Activated CD8-positive, alpha-beta T cell treated with anti-CD3 and anti-CD28 coated beads for 36 hours (primary cell): ENCODE data around the gene DGKB. TPM values are rescaled to one million over a fixed set of nuclear protein-coding genes. Genes with fewer than 3 reads are reported as not detected.

Source experiments
- ATAC-seq: fragments of 200-7000 bp; cut with Tn5 transposase; one replicate; pipeline ENCODE4 v1.10.0; 2021; ENCODE audit warnings: mild to moderate bottlenecking, moderate library complexity
- CTCF ChIA-PET: fragments of 350-600 bp; sonication (Branson Sonifier 250); formaldehyde crosslinking; loops from one replicate; lab custom pipeline; 2021; ENCODE audit warnings: antibody characterized with exemption; lab: Charles Lee
- POLR2A ChIA-PET: fragments of 350-600 bp; sonication (Branson Sonifier 250); formaldehyde crosslinking; loops from one replicate; lab custom pipeline; 2021; ENCODE audit warnings: antibody characterized with exemption; lab: Charles Lee
- DNase-seq: peaks from one replicate; pipeline ENCODE4 v3.0.0-alpha.2; 2020
- H3K27ac Mint-ChIP-seq: one replicate; pipeline ENCODE4 v1.8.0; 2021; ENCODE audit warnings: mild to moderate bottlenecking, mixed read lengths
- H3K27me3 Mint-ChIP-seq: one replicate; pipeline ENCODE4 v1.8.0; 2021; ENCODE audit warnings: mixed read lengths
- H3K36me3 Mint-ChIP-seq: one replicate; pipeline ENCODE4 v1.8.0; 2021; ENCODE audit warnings: low read depth, mixed read lengths
- H3K4me1 Mint-ChIP-seq: one replicate; pipeline ENCODE4 v1.8.0; 2021; ENCODE audit warnings: low read depth, mixed read lengths
- H3K4me3 Mint-ChIP-seq: one replicate; pipeline ENCODE4 v1.8.0; 2021; ENCODE audit warnings: mild to moderate bottlenecking, moderate library complexity, mixed read lengths
- H3K9me3 Mint-ChIP-seq: one replicate; pipeline ENCODE4 v1.8.0; 2021; ENCODE audit warnings: mixed read lengths
- CTCF ChIP-seq: fragments of 200-600 bp; IDR thresholded peaks from one replicate; pipeline ENCODE4 v1.8.0; 2022; ENCODE audit warnings: antibody characterized with exemption, mild to moderate bottlenecking
- intact Hi-C: fragments of 100-400 bp; cut with micrococcal nuclease; formaldehyde crosslinking; loops from one replicate; pipeline ENCODE4 v1.10.0; 2022
- total RNA-seq, 2 experiments: library from RNA; stranded (reverse); gene quantifications; one replicate each; pipeline ENCODE4 v1.2.3, GENCODE V29; 2021

DGKB gene
- total RNA-seq, 2 experiments from 2014 or later: not detected

- no peaks in the 10 kb centered on the region for H3K9me3 Mint-ChIP-seq
- CTCF ChIA-PET: no interaction called here
Measured at GRCh38 chr7:14449291-14449690, 453.3 kb downstream of the DGKB start.

GRCh38 chr7:14446829-14447228 lies 455.7 kb downstream of the DGKB start:
- Mint-ChIP-seq H3K27ac (no peak overlapping the region), H3K27me3 (no peaks in the 10 kb centered on the region), H3K9me3 (no peaks in the 10 kb centered on the region), H3K36me3 (no peaks in the 10 kb centered on the region), H3K4me1 (peaks cover 9% of the 10 kb centered on the region), H3K4me3 (no peak overlapping the region)
- ChIA-PET POLR2A (no interaction called here), CTCF (interaction anchor here (1.3 kb wide), 1 partner anchor 10 kb away, joined by 5 read pairs; no protein-coding TSS in a partner anchor)
- no peak for TF ChIP-seq CTCF
- ATAC-seq: peak; percentile 88
- intact Hi-C loops: no loop called here
- DNase-seq: peak; percentile 42

More at GRCh38 chr7:14449291-14449690, 453.3 kb downstream of the DGKB start:
- intact Hi-C loops: no loop called here
- POLR2A ChIA-PET: no interaction called here
- ATAC-seq (no peak), DNase-seq (no peak)
- Mint-ChIP-seq H3K4me3 (no peak overlapping the region), H3K4me1 (peaks cover 9% of the 10 kb centered on the region), H3K27me3 (no peaks in the 10 kb centered on the region), H3K36me3 (no peaks in the 10 kb centered on the region), H3K27ac (no peak overlapping the region)
- TF ChIP-seq CTCF: no peak

- Mint-ChIP-seq H3K27ac (no peak overlapping the region), H3K36me3 (no peaks in the 10 kb centered on the region), H3K9me3 (no peaks in the 10 kb centered on the region), H3K4me1 (peaks cover 9% of the 10 kb centered on the region), H3K27me3 (no peaks in the 10 kb centered on the region), H3K4me3 (no peak overlapping the region)
- intact Hi-C loops: no loop called here
- ChIA-PET POLR2A (no interaction called here), CTCF (no interaction called here)
- ATAC-seq (no peak), DNase-seq (no peak)
- no peak for TF ChIP-seq CTCF
Measured at GRCh38 chr7:14446219-14446618, 456.3 kb downstream of the DGKB start.

GRCh38 chr7:14438366-14438765 lies 464.2 kb downstream of the DGKB start:
- no peak overlapping the region for H3K4me3 Mint-ChIP-seq
- CTCF ChIA-PET: no interaction called here
- no peak for ATAC-seq
- POLR2A ChIA-PET: no interaction called here
- H3K27ac Mint-ChIP-seq: no peak overlapping the region
- no peak for DNase-seq
- no peak for TF ChIP-seq CTCF
- no peaks in the 10 kb centered on the region for H3K4me1 Mint-ChIP-seq
- no peaks in the 10 kb centered on the region for H3K9me3 Mint-ChIP-seq
- intact Hi-C loops: no loop called here
- H3K27me3 Mint-ChIP-seq: no peaks in the 10 kb centered on the region
- H3K36me3 Mint-ChIP-seq: no peaks in the 10 kb centered on the region

GRCh38 chr7:14436878-14437277 lies 465.7 kb downstream of the DGKB start:
- no peaks in the 10 kb centered on the region for H3K4me1 Mint-ChIP-seq

More at GRCh38 chr7:14436878-14437277, 465.7 kb downstream of the DGKB start:
- POLR2A ChIA-PET: no interaction called here
- H3K36me3 Mint-ChIP-seq: no peaks in the 10 kb centered on the region
- no peaks in the 10 kb centered on the region for H3K9me3 Mint-ChIP-seq
- H3K27me3 Mint-ChIP-seq: no peaks in the 10 kb centered on the region
- no peak for DNase-seq
- CTCF ChIA-PET: no interaction called here
- intact Hi-C loops: no loop called here
- no peak for TF ChIP-seq CTCF
- no peak overlapping the region for H3K4me3 Mint-ChIP-seq
- ATAC-seq: no peak
- no peak overlapping the region for H3K27ac Mint-ChIP-seq
